ENCODE results near the gene CCND3.

DNA sequence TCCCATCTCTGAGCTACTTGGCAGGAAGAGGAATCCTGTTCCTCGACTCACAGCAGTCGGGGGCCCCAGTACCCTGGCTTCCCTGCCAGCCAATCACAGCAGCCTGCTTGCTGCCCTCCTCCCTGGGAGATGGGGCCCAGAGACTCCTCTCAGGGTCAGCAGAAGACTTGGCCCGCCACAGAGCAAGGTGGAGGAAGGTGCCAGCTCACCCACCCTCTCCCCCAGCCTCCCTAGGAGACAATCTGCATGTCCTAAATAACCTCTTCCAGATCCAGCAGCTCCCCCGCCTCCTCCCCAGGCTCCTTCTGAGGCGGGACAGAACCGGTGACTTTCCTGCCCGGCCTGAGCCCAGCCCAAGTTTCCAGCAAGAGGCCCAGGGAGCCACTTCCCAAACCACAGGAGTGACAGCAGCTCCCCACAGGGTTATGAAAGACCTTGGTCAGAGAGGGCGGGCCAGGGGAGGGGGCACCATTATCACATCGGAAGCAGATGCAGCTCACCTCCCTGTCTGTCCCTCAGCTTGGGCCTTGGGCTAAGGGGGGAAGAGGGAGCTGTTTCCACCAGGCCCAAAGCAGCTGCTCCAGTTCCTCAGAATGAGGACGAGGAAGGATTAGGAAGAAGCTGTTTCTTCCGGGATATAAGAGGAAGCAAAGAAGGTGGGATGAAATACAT is 2.3 kb downstream of the CCND3 start:
- TF ChIP-seq TAF1 (IDR thresholded peaks at IDR 0.05; ENCODE audit: low read depth, low read length), result peak; percentile 9; the same call in 1 of the 2 replicates
- TF ChIP-seq, protein P1, sequence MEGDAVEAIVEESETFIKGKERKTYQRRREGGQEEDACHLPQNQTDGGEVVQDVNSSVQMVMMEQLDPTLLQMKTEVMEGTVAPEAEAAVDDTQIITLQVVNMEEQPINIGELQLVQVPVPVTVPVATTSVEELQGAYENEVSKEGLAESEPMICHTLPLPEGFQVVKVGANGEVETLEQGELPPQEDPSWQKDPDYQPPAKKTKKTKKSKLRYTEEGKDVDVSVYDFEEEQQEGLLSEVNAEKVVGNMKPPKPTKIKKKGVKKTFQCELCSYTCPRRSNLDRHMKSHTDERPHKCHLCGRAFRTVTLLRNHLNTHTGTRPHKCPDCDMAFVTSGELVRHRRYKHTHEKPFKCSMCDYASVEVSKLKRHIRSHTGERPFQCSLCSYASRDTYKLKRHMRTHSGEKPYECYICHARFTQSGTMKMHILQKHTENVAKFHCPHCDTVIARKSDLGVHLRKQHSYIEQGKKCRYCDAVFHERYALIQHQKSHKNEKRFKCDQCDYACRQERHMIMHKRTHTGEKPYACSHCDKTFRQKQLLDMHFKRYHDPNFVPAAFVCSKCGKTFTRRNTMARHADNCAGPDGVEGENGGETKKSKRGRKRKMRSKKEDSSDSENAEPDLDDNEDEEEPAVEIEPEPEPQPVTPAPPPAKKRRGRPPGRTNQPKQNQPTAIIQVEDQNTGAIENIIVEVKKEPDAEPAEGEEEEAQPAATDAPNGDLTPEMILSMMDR (IDR thresholded peaks at IDR 0.05; ENCODE audit: control extremely low read depth in 1 of 3, insufficient read depth in 1 of 3, low read depth in 1 of 3, low read length in 3 of 3), result no peak
- TF ChIP-seq JUN (IDR thresholded peaks at IDR 0.05; ENCODE audit: low read depth, low read length), result no peak

Data from H1 (cell line).